Suprapubic skin (tissue), 4 donors: ENCODE data around the gene SHISA4. TPM values are rescaled to one million over a fixed set of nuclear protein-coding genes. Genes with fewer than 3 reads are reported as not detected.
"Not testable (repeated sequence)": the region's sequence is repeated elsewhere in the genome, so short reads cannot be mapped to it uniquely, and the experiment has no call there.

Source experiments
- DNase-seq, 2 donors: peaks; one replicate each; pipeline ENCODE4 v3.0.0-alpha.2; 2019; ENCODE audit warnings: low spot score in 2 of 2
- H3K27ac ChIP-seq: fragments of 200-600 bp; sonication (generic); one replicate; pipeline ENCODE4 v1.5.1; 2019
- H3K27me3 ChIP-seq: fragments of 200-600 bp; sonication (generic); one replicate; pipeline ENCODE4 v1.5.1; 2019
- H3K36me3 ChIP-seq: fragments of 200-600 bp; sonication (generic); one replicate; pipeline ENCODE4 v1.5.1; 2019
- H3K4me1 ChIP-seq: fragments of 200-600 bp; sonication (generic); one replicate; pipeline ENCODE4 v1.5.1; 2019
- H3K4me3 ChIP-seq: fragments of 200-600 bp; sonication (generic); one replicate; pipeline ENCODE4 v1.5.1; 2019; ENCODE audit warnings: mild to moderate bottlenecking
- H3K9me3 ChIP-seq: fragments of 200-600 bp; sonication (generic); one replicate; pipeline ENCODE4 v1.5.1; 2019
- CTCF ChIP-seq, 2 donors: fragments of 200-600 bp in 1 of 2; fragments of 450-650 bp in 1 of 2; sonication (generic) in 1 of 2; IDR thresholded peaks; one replicate each; pipeline ENCODE4 v1.5.1; 2016 to 2019; ENCODE audit warnings: antibody characterized with exemption in 2 of 2, mild to moderate bottlenecking in 1 of 2, moderate library complexity in 1 of 2
- EP300 ChIP-seq: sonication (generic); formaldehyde crosslinking; IDR thresholded peaks from one replicate; pipeline ENCODE4 v1.6.1; 2017; ENCODE audit warnings: antibody characterized with exemption
- POLR2A ChIP-seq, 2 donors: fragments of 450-650 bp; IDR thresholded peaks; one replicate each; pipeline ENCODE4 v1.6.1; 2017; ENCODE audit warnings: antibody characterized with exemption in 2 of 2, mild to moderate bottlenecking in 2 of 2, moderate library complexity in 2 of 2
- POLR2AphosphoS5 ChIP-seq, 3 donors: sonication (generic); formaldehyde crosslinking; IDR thresholded peaks; one replicate each; pipeline ENCODE4 v1.6.1; 2017; ENCODE audit warnings: antibody characterized with exemption in 3 of 3
- WGBS: methylation state at CpG from one replicate; pipeline ENCODE4 v1.1.5; 2018; 5-methylcytosine and 5-hydroxymethylcytosine counted together
- total RNA-seq, 4 donors: library from RNA; depleted of rRNA; stranded (reverse); fragments of >200 nt; gene quantifications; one replicate each; pipeline ENCODE4 v1.1.0, GENCODE V29; 2016

SHISA4 gene
- total RNA-seq, 4 donors from 2014 or later = 5.3 to 19.4 (median 6.7) TPM

- Histone ChIP-seq H3K27me3 (no peaks in the 10 kb centered on the region), H3K9me3 (no peaks in the 10 kb centered on the region), H3K4me3 (no peak overlapping the region), H3K36me3 (peaks cover 71% of the 10 kb centered on the region), H3K27ac (no peak overlapping the region), H3K4me1 (peaks cover 7% of the 10 kb centered on the region)
- WGBS = 42% methylated on average over 1 of the region's 1 CpG
- no peak for DNase-seq
- TF ChIP-seq EP300 (no peak), CTCF (IDR thresholded peaks at IDR 0.05) (no peak), POLR2A (IDR thresholded peaks at IDR 0.05) (no peak)
Observed at GRCh38 chr1:201850053-201850397, 38.7 kb upstream of the SHISA4 start.

- H3K4me3 ChIP-seq = no peak overlapping the region
- H3K27ac ChIP-seq = no peak overlapping the region
- DNase-seq = no peak
- H3K36me3 ChIP-seq = peaks cover 90% of the 10 kb centered on the region
- TF ChIP-seq POLR2AphosphoS5 (IDR thresholded peaks at IDR 0.05) (no peak), EP300 (no peak), CTCF (IDR thresholded peaks at IDR 0.05) (no peak), POLR2A (IDR thresholded peaks at IDR 0.05) (no peak)
- 97% methylated on average over 1 of the region's 1 CpG for WGBS
- no peaks in the 10 kb centered on the region for H3K9me3 ChIP-seq
- H3K27me3 ChIP-seq = no peaks in the 10 kb centered on the region
- H3K4me1 ChIP-seq = peaks cover 6% of the 10 kb centered on the region
Observed at GRCh38 chr1:201851949-201852348, 36.7 kb upstream of the SHISA4 start.

- not testable (repeated sequence) for H3K4me1 ChIP-seq
- 100% methylated on average over 2 of the region's 2 CpGs for WGBS
Observed at GRCh38 chr1:201856722-201857121, 32.0 kb upstream of the SHISA4 start.

GRCh38 chr1:201859424-201859823, 29.3 kb upstream of the SHISA4 start:
- Histone ChIP-seq H3K27ac (no peak overlapping the region), H3K9me3 (no peaks in the 10 kb centered on the region), H3K4me1 (no peaks in the 10 kb centered on the region), H3K36me3 (peaks cover 78% of the 10 kb centered on the region), H3K27me3 (no peaks in the 10 kb centered on the region), H3K4me3 (no peak overlapping the region)
- 72% methylated on average over 5 of the region's 5 CpGs for WGBS
- no peak for DNase-seq
- no peak for TF ChIP-seq EP300
- TF ChIP-seq POLR2AphosphoS5 (IDR thresholded peaks at IDR 0.05) = no peak
- TF ChIP-seq POLR2A (IDR thresholded peaks at IDR 0.05) = no peak
- no peak for TF ChIP-seq CTCF (IDR thresholded peaks at IDR 0.05)

More at GRCh38 chr1:201856722-201857121, 32.0 kb upstream of the SHISA4 start:
- H3K36me3 ChIP-seq = peaks cover 87% of the 10 kb centered on the region
- not testable (repeated sequence) for H3K4me3 ChIP-seq, H3K27ac ChIP-seq, H3K27me3 ChIP-seq, DNase-seq, H3K9me3 ChIP-seq

GRCh38 chr1:201861448-201861847, 27.2 kb upstream of the SHISA4 start:
- H3K36me3 ChIP-seq = peaks cover 74% of the 10 kb centered on the region

GRCh38 chr1:201870397-201870796, 18.3 kb upstream of the SHISA4 start:
- H3K36me3 ChIP-seq = peaks cover 91% of the 10 kb centered on the region
- TF ChIP-seq EP300 = no peak
- TF ChIP-seq CTCF (IDR thresholded peaks at IDR 0.05) = no peak
- no peak for TF ChIP-seq POLR2A (IDR thresholded peaks at IDR 0.05)
- no peak for TF ChIP-seq POLR2AphosphoS5 (IDR thresholded peaks at IDR 0.05)
- no peaks in the 10 kb centered on the region for H3K27me3 ChIP-seq
- H3K9me3 ChIP-seq = no peaks in the 10 kb centered on the region
- WGBS = 97% methylated on average over 7 of the region's 10 CpGs
- H3K4me3 ChIP-seq = no peak overlapping the region
- H3K27ac ChIP-seq = no peak overlapping the region
- DNase-seq = no peak
- H3K4me1 ChIP-seq = no peaks in the 10 kb centered on the region

More at GRCh38 chr1:201861448-201861847, 27.2 kb upstream of the SHISA4 start:
- no peaks in the 10 kb centered on the region for H3K4me1 ChIP-seq
- no peak for TF ChIP-seq EP300
- no peak for TF ChIP-seq POLR2A (IDR thresholded peaks at IDR 0.05)
- no peak overlapping the region for H3K27ac ChIP-seq
- DNase-seq = no peak
- no peaks in the 10 kb centered on the region for H3K9me3 ChIP-seq
- no peaks in the 10 kb centered on the region for H3K27me3 ChIP-seq
- 93% methylated on average over 7 of the region's 7 CpGs for WGBS
- no peak overlapping the region for H3K4me3 ChIP-seq
